ENCODE measurements around the gene SORD.
"Not testable (repeated sequence)": the region's sequence is repeated elsewhere in the genome, so short reads cannot be mapped to it uniquely, and the experiment has no call there.

SORD gene

GRCh38 chr15:45022871-45023658, at the start of gene SORD:
Gene SORD (plus strand): TSS chr15:45023195. CDS start chr15:45023284, 89 bp downstream.
- no peaks in the 10 kb centered on the region for H3K9me3 ChIP-seq (ENCODE audit: control insufficient read depth, low read length)
- H3K36me3 ChIP-seq (ENCODE audit: control insufficient read depth, insufficient read depth, low read length), result no peaks in the 10 kb centered on the region
- peak within 1 kb of the TSS; percentile 85 for H3K4me3 ChIP-seq (ENCODE audit: low read length)
- H3K9ac ChIP-seq (ENCODE audit: low read length), result peak within 1 kb of the TSS; percentile 83
- H3K4me1 ChIP-seq (ENCODE audit: control insufficient read depth, insufficient read depth, low read length), result peaks cover 31% of the 10 kb centered on the region
- no peaks in the 10 kb centered on the region for H3K27me3 ChIP-seq (ENCODE audit: control insufficient read depth, insufficient read depth, low read length)

DNA sequence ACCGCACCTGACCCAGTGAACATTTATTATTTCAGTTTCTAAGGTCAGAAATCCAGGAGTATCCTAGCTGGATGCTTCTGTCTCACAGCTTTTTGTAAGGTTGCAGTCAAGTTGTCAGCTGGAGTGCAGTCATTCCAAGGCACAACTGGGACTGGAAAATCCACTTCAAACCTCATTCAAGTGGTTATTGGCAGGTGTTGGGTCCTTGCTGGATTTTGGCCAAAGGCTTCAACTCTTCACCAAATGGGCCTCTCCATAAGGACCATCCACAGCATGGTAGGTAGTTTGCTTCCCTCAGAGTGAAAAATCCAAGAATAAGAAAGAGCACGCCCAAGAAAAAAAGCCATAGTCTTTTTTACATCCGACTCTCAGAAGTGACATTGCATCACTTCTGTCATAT, 46.8 kb upstream of the SORD start:
- not testable (repeated sequence) for H3K9me3 ChIP-seq (ENCODE audit: control insufficient read depth, low read length); H3K4me1 ChIP-seq (ENCODE audit: control insufficient read depth, insufficient read depth, low read length); H3K9ac ChIP-seq (ENCODE audit: low read length); H3K27me3 ChIP-seq (ENCODE audit: control insufficient read depth, insufficient read depth, low read length); H3K36me3 ChIP-seq (ENCODE audit: control insufficient read depth, insufficient read depth, low read length); H3K4me3 ChIP-seq (ENCODE audit: low read length)

DNA sequence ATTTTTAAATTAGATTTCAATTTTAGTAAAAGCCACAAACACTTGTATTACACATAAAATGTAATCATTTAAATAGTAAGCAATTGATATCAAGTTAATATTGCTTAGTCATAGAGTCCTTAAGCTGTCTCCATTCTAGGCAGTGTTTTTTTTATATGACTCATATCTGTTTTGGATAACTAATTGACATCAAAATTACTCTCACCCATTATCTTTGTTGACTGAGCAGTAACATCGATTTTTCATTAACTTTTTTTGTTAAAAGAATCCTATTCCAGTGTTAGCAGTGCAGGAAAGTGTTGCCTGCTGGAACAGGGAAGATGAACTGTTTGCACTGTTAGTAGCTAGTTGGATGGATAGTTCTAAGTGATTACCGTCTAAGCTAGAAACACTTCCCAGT, 45.2 kb upstream of the SORD start:
- H3K9ac ChIP-seq (ENCODE audit: low read length); H3K27me3 ChIP-seq (ENCODE audit: control insufficient read depth, insufficient read depth, low read length); H3K4me1 ChIP-seq (ENCODE audit: control insufficient read depth, insufficient read depth, low read length); H3K4me3 ChIP-seq (ENCODE audit: low read length); H3K36me3 ChIP-seq (ENCODE audit: control insufficient read depth, insufficient read depth, low read length); H3K9me3 ChIP-seq (ENCODE audit: control insufficient read depth, low read length): not testable (repeated sequence)

DNA sequence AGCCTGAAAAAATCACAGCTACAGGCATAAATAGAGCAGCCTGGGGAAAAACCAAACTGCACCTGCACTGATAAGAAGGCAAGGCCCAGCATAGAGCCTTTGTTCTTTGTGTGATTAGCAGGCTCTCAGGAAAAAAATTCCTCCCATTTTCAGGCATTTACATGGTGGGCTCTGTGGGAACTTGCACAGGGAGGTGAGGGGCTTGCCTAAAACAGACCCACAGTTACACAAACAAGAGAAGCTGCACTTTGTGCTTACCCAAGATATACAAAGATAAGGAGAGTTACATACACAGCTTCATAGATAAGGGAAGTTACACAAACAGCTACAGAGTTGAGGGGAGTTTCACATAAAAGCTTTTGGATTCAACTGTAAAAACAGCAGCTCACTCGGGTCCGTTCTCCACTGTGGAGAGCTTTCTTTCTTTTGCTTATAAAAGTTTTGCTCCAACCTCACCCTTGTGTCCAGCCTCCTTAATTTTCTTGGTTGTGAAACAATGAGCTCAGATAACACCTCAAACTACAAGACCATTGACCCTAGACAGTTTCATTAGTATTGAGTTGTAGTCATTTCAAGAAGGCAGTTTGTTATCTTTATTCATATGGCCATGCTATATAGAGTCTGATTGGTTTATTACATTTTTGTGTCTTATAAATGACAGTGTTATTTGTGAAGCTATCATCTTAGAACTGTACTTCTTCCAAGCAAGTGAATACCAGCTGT, 43.2 kb upstream of the SORD start:
- H3K27me3 ChIP-seq (ENCODE audit: control insufficient read depth, insufficient read depth, low read length); H3K36me3 ChIP-seq (ENCODE audit: control insufficient read depth, insufficient read depth, low read length); H3K9me3 ChIP-seq (ENCODE audit: control insufficient read depth, low read length); H3K9ac ChIP-seq (ENCODE audit: low read length); H3K4me1 ChIP-seq (ENCODE audit: control insufficient read depth, insufficient read depth, low read length); H3K4me3 ChIP-seq (ENCODE audit: low read length): not testable (repeated sequence)

DNA sequence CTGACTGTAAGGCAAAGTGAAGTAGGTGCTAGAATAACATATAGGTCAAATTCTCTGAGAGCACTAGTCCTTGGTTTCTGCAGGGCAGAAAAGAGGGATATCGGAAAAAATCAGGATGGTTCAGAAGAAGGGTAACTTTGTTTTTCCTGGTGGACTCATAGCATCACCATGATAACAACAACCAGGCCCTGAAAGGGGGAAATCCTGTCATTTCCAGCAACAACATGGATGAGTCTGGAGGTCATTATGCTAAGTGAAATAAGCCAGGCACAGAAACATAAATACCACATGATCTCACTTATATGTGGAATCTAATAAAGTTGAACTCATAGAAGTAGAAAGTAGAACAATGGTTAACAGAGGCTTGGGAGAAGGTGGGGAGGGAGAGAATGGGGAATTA, 38.9 kb upstream of the SORD start:
- H3K4me1 ChIP-seq (ENCODE audit: control insufficient read depth, insufficient read depth, low read length); H3K36me3 ChIP-seq (ENCODE audit: control insufficient read depth, insufficient read depth, low read length); H3K4me3 ChIP-seq (ENCODE audit: low read length); H3K9me3 ChIP-seq (ENCODE audit: control insufficient read depth, low read length); H3K27me3 ChIP-seq (ENCODE audit: control insufficient read depth, insufficient read depth, low read length); H3K9ac ChIP-seq (ENCODE audit: low read length): not testable (repeated sequence)

- not testable (repeated sequence) for H3K36me3 ChIP-seq (ENCODE audit: control insufficient read depth, insufficient read depth, low read length); H3K27me3 ChIP-seq (ENCODE audit: control insufficient read depth, insufficient read depth, low read length); H3K9ac ChIP-seq (ENCODE audit: low read length); H3K4me3 ChIP-seq (ENCODE audit: low read length); H3K9me3 ChIP-seq (ENCODE audit: control insufficient read depth, low read length); H3K4me1 ChIP-seq (ENCODE audit: control insufficient read depth, insufficient read depth, low read length)
Measured at GRCh38 chr15:44986346-44987055, 36.5 kb upstream of the SORD start.

- not testable (repeated sequence) for H3K9me3 ChIP-seq (ENCODE audit: control insufficient read depth, low read length); H3K4me1 ChIP-seq (ENCODE audit: control insufficient read depth, insufficient read depth, low read length); H3K36me3 ChIP-seq (ENCODE audit: control insufficient read depth, insufficient read depth, low read length); H3K27me3 ChIP-seq (ENCODE audit: control insufficient read depth, insufficient read depth, low read length); H3K4me3 ChIP-seq (ENCODE audit: low read length); H3K9ac ChIP-seq (ENCODE audit: low read length)
Measured at GRCh38 chr15:44987711-44988110, 35.3 kb upstream of the SORD start.

- H3K36me3 ChIP-seq (ENCODE audit: control insufficient read depth, insufficient read depth, low read length); H3K4me3 ChIP-seq (ENCODE audit: low read length); H3K4me1 ChIP-seq (ENCODE audit: control insufficient read depth, insufficient read depth, low read length); H3K27me3 ChIP-seq (ENCODE audit: control insufficient read depth, insufficient read depth, low read length); H3K9me3 ChIP-seq (ENCODE audit: control insufficient read depth, low read length); H3K9ac ChIP-seq (ENCODE audit: low read length): not testable (repeated sequence)
Measured at GRCh38 chr15:44988184-44988869, 34.7 kb upstream of the SORD start.

GRCh38 chr15:44988870-44989219, 34.1 kb upstream of the SORD start:
- H3K9ac ChIP-seq (ENCODE audit: low read length); H3K9me3 ChIP-seq (ENCODE audit: control insufficient read depth, low read length); H3K27me3 ChIP-seq (ENCODE audit: control insufficient read depth, insufficient read depth, low read length); H3K4me3 ChIP-seq (ENCODE audit: low read length); H3K36me3 ChIP-seq (ENCODE audit: control insufficient read depth, insufficient read depth, low read length); H3K4me1 ChIP-seq (ENCODE audit: control insufficient read depth, insufficient read depth, low read length): not testable (repeated sequence)

DNA sequence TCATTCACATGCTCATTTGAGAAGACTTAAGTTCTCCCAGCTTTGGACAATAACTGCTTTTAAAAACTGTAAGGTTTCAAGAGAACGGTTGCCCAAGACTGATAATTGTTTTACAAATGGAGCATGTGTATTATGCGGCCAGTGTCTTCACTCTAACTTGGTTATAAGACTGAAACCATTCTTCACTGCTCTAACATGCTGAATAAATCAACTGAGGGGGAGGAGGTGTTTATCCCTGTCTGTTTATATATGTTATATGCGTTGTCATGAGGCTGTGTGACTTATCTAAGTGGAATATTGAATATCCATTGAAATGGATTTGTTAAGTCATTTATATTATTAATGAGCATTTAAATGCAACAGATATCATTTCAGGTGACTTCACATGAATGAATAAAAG, 25.4 kb upstream of the SORD start:
- H3K27me3 ChIP-seq (ENCODE audit: control insufficient read depth, insufficient read depth, low read length); H3K36me3 ChIP-seq (ENCODE audit: control insufficient read depth, insufficient read depth, low read length); H3K4me3 ChIP-seq (ENCODE audit: low read length); H3K9me3 ChIP-seq (ENCODE audit: control insufficient read depth, low read length); H3K9ac ChIP-seq (ENCODE audit: low read length); H3K4me1 ChIP-seq (ENCODE audit: control insufficient read depth, insufficient read depth, low read length): not testable (repeated sequence)

DNA sequence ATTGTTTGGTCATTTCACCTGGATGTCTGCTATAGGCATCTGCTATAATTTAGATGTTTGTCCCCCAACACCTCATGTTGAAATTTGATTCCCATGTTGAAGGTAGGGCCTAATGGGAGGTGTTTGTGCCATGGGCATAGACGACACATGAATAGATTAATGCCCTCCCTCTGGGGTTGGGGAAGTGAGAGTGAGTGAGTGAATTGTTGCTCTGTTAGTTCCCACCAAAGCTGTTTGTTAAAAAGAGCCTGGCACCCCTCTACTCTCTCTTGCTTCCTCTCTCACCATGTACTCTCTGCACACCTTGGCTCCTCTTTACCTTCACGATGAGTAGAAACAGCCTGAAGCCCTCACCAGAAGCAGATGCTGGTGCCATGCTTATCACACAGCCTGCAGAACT, 23.9 kb upstream of the SORD start:
- H3K4me1 ChIP-seq (ENCODE audit: control insufficient read depth, insufficient read depth, low read length), result peaks cover 7% of the 10 kb centered on the region
- no peak overlapping the region for H3K4me3 ChIP-seq (ENCODE audit: low read length)
- H3K27me3 ChIP-seq (ENCODE audit: control insufficient read depth, insufficient read depth, low read length), result no peaks in the 10 kb centered on the region
- no peaks in the 10 kb centered on the region for H3K9me3 ChIP-seq (ENCODE audit: control insufficient read depth, low read length)
- H3K36me3 ChIP-seq (ENCODE audit: control insufficient read depth, insufficient read depth, low read length), result no peaks in the 10 kb centered on the region
- no peak overlapping the region for H3K9ac ChIP-seq (ENCODE audit: low read length)

GRCh38 chr15:45001180-45001579, 21.8 kb upstream of the SORD start:
- not testable (repeated sequence) for H3K9ac ChIP-seq (ENCODE audit: low read length); H3K9me3 ChIP-seq (ENCODE audit: control insufficient read depth, low read length); H3K36me3 ChIP-seq (ENCODE audit: control insufficient read depth, insufficient read depth, low read length); H3K27me3 ChIP-seq (ENCODE audit: control insufficient read depth, insufficient read depth, low read length); H3K4me1 ChIP-seq (ENCODE audit: control insufficient read depth, insufficient read depth, low read length); H3K4me3 ChIP-seq (ENCODE audit: low read length)
